Coronary artery (tissue), 2 donors: ENCODE results near the gene OR51E2.

Experiments used
- DNase-seq: peaks from one replicate; pipeline ENCODE4 v3.0.0-alpha.2; 2017; ENCODE audit warnings: low spot score
- H3K27ac ChIP-seq, 2 donors: fragments of 200-600 bp; sonication (generic); one replicate each; pipeline ENCODE4 v1.5.1; 2016 to 2019
- H3K4me3 ChIP-seq: fragments of 200-600 bp; sonication (generic); 2 replicates; pipeline ENCODE4 v1.5.1; 2016; ENCODE audit warnings: mild to moderate bottlenecking, moderate library complexity
- CTCF ChIP-seq: fragments of 200-600 bp; sonication (generic); IDR thresholded peaks from one replicate; pipeline ENCODE4 v1.5.1; 2019; ENCODE audit warnings: antibody characterized with exemption

The OR51E2 gene

DNA sequence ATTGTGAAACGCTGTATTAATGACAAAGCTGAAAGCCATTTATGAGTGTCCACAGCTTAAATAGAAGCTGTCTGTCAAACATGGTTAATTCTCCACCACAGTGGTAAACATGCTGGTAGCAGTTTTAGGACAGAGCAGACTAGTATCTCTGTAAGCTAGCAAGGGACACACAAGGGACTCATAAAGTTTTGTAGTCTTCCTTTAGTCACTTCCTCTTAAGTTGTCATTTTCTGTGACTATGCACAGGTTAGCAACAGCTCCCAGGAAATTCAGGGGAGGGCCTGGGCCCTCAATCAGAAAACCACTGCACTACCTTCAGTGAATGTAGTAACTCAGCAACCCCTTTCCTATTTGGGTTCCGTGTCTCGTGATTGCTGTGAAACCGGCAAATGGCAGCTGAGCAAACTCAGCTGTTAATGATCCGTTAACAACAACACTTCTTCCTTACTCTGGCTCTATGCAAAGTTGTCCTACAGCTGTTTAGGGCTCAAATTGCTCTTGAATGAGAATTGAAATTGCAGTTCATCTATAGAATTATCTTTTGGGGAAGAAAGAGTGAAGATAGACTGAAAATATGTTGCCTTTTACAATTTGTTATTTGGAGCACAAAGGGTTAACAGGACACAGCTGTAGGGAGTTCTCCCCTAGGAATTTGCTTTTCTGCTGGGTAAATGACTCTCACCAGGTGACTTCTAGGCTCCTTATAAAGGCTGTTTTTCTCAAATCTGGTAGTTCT is 6.6 kb upstream of the OR51E2 start, which contains the start of gene MMP26:
Gene MMP26, plus strand, starts transcription at position 731 of the 736 bp plus-strand sequence.
- DNase-seq, result no peak
- TF ChIP-seq CTCF, result no peak
- Histone ChIP-seq H3K27ac (no peak within 1 kb of the TSS), H3K4me3 (peak within 1 kb of the TSS; percentile 23)

DNA sequence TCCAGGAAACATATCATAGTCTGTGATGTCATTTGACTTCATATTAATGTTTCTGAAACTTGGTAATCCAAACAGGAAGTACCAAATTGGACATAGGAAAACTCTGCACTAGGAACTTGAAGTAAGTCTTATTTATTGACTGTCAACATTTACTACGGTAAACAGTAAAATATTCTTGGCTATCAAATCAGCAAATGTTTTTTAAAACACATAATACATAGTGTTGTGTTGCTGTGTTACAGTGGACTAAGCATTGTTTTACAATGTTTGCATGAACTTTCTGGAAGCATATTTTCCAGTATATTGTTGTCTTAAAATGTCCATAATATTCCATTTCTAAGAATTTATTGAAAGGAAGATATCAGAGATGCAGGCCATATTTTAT is 2.8 kb upstream of the OR51E2 start:
- no peak overlapping the region for H3K27ac ChIP-seq
- no peak overlapping the region for H3K4me3 ChIP-seq
- TF ChIP-seq CTCF, result no peak
- no peak for DNase-seq

GRCh38 chr11:4699697-4700435 is 2.2 kb upstream of the OR51E2 start:
- Histone ChIP-seq H3K4me3 (no peak overlapping the region), H3K27ac (no peak overlapping the region)
- TF ChIP-seq CTCF, result no peak
- no peak for DNase-seq

DNA sequence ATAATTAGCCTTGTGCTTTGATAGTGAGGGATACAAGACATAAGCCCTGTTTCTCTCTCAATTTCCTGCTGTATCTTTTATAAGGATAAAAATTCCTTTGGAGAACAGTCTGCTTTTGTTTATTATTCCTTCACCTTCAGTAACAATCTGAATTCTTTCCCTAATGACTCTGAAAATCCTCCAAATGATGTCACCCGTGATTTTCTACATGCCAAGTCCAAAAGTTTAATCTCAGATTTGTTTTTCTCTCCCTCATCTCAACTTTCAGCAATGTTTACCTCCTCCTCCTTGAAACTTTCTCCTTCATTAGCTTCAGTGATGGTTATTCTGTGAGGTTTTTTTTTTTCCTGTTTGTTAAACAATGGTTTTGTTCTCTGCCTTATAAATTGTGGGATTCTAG is 2.2 kb downstream of the OR51E2 start:
- no peak for TF ChIP-seq CTCF
- no peak for DNase-seq
- no peak overlapping the region for H3K4me3 ChIP-seq
- H3K27ac ChIP-seq, result no peak overlapping the region

DNA sequence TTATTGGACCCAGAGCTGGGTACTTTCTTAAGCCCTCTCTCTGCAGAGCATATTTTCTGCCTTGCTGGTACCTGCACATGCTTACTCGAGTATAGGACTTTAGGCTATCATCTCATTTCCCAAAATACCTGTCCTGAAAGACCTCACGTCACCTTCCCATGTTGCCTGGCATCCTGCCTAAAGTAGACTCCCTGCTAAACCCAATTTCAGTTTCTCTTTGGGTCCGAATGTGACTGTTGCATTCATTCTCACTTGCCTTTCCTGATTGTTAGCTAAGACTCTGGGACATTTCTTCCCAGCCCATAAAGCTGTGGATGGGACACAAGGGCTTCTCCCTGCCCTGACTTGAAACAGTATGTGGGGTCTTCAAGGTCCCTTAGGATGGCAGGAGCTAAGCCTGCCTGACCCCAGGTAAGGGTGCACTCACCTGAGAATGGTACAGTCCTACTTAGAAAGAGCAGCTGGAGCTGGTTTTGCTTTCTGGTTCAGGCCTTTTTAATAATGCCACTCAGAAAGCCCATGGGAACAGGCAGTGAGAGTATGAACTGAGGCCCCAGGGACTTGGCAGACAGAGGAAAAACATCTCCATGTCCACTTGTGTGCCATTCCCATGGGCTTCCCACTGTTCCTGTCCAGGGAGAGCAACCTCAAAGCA is 12.9 kb downstream of the OR51E2 start:
- no peak for DNase-seq
- no peak for TF ChIP-seq CTCF
- no peak overlapping the region for H3K27ac ChIP-seq
- no peak overlapping the region for H3K4me3 ChIP-seq

- DNase-seq, result no peak
- H3K4me3 ChIP-seq, result no peak overlapping the region
- no peak for TF ChIP-seq CTCF
- no peak overlapping the region for H3K27ac ChIP-seq
Measured at GRCh38 chr11:4682623-4683419, 14.8 kb downstream of the OR51E2 start.
